ENCODE results near the gene HNRNPA3.
"Not testable (repeated sequence)": the region's sequence is repeated elsewhere in the genome, so short reads cannot be mapped to it uniquely, and the experiment has no call there.

The HNRNPA3 gene

DNA sequence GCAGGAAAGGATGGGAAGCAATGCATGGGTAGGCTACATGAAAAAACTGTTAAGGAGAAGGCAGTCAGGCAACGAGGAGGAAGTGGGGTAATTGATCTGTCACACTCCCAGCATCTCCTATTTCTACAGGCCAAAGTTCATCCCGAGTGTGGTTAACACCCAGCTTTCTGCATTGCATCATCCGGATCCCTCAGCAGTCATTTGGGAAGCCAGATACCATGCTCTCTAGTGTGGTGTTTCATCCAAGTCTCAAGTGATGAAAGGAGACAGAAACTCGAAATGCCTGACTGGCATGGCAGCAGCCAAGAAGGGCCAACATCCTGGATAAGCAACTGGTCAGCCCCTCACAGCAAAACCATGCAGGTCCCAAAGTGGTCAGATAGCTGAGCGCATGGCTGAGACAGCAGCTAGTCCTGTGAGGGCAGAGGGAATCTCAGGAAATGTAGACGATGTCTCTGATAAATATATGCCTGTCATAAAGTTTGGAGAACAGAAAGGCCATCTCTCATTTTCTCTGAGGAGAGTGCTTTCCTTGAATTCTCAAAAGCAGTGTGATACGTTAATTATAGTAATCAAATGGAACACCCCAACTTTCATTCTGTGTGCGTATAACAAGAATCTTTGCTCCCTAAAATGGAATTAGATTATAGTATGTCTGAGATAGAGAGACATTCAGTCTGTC lies 24.8 kb upstream of the HNRNPA3 start:
- in situ Hi-C loops (cut with MboI; ENCODE audit: low sequenced_read_pairs): no loop called here

DNA sequence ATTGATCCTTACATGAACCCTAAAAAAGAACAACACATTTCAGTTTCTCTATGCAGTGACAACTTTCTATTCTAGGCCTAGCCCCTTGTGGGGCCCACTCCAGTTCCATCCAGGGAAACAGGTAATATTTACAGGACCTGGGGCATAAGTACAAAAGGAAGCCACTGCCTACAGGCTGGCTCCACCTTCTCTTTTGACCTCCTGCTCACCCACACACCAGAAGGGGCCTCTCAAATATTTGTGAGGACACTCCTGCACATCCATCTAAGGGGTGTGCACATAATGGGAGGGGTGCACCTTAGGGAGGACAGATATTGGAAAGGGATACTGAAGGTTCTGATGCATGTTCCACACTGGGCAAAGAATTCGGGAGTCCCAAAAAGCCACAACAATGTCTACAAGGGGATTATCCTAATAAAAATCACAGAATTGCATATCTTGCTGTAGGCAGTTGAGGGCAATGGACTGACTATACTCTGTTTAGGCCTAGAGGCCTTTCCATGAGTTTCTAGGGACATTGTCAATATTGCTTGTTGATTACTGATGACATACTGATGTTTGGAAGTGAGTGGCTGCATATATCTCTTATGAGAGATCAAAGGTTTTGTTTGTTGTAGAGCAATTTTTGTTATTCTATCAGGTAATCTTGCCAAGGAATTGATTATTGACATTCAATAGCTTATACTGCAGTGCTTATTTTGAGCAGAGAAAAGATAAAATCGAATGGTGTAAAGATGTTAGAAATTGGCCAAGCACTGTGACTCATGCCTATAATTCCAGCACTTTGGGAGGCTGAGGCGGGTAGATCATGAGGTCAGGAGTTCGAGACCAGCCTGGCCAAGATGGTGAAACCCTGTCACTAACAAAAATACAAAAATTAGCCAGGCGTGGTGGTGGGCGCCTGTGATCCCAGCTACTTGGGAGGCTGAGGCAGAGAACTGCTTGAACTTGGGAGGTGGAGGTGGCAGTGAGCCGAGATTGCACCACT lies 23.8 kb upstream of the HNRNPA3 start:
- in situ Hi-C loops (cut with MboI; ENCODE audit: low sequenced_read_pairs): no loop called here

DNA sequence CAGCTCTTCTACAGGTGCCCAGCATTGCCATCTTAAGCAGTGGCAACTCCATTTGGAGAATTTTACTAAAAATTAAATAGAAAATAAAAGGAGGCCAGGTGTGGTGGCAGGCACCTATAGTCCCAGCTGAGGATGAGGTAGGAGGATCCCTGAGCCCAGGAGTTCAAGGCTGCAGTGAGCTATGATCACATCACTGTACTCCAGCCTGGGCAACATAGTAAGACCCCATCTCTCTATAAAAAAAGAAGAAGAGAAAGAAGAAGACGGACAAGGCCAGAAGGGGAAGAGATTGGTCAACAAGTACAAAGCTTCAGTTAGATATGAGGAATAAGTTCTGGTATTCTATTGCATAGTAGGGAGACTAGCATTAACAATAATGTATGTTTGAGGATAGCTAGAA lies 21.7 kb upstream of the HNRNPA3 start:
- in situ Hi-C loops (cut with MboI; ENCODE audit: low sequenced_read_pairs): no loop called here

DNA sequence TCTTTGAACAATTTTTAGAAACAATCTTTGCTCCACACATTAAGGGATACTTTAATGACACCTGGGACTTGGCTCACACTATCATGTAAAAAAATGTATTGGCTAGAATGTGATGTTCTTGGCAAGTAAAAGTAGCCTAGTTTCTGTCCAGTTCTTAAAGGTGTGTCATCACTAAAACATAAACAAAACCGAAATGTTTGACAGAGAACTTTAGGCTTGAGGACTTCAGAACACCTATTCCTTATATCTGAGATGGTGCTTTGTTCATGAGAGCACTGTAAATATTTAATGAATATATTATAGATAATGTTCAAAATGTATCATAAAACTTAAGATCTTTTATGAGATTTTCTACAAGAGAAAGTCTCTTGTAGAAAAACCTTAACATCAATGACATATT lies 19.8 kb upstream of the HNRNPA3 start:
- in situ Hi-C loops (cut with MboI; ENCODE audit: low sequenced_read_pairs): no loop called here

DNA sequence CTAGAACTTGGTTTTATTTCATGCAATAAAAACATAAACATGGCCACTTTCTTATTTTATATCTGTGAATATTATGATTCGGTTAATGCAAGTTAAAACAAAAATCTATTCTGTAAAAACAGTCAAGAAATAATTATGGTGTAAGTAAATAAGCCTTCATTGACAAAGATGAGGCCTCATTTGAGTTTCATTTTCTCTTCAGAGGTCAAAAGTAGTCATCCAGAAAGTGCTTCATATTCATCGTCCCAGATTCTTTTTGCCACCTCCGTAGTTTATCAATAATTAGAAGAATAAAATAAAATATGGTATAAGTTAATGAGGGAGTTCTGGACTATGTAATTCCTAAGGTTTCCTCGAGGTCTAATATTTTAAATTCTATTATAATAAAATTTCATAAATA lies 19.4 kb upstream of the HNRNPA3 start:
- in situ Hi-C loops (cut with MboI; ENCODE audit: low sequenced_read_pairs): no loop called here

DNA sequence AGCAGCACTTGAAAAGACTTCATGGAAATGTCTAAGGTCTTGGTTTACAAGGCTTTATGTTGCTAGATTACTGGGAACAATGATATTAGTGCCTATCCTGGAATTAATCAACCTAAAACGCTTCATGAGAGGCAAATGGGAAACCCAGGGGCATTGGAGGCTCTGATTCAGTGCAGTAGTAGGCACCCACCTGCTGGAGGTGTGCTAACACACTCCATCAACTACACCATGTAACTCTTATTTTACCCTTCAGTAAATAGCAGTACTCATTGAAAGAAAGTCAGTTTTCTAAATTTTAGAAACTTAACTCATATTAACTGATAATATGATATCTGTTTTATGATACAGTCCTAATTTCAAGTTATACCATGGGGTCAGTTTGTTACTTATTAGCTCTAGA lies 17.4 kb upstream of the HNRNPA3 start:
- in situ Hi-C loops (cut with MboI; ENCODE audit: low sequenced_read_pairs): no loop called here

DNA sequence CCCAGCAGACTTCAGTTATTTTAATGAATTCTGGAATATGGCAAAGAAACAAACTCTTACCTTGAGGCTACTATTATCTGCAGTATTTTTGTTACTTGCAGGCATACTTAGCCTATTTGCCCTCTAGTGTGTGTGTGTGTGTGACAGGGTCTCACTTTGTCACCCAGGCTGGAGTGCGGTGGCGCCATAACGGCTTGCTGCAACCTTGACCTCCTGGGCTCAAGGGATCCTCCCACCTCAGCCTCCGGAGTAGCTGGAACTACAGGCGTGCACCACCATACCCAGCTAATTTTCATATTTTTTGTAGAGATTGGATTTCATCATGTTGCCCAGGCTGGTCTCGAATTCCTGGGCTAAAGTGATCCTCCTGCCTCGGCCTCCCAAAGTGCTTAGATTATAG lies 12.2 kb upstream of the HNRNPA3 start:
- in situ Hi-C loops (cut with MboI; ENCODE audit: low sequenced_read_pairs): not testable (repeated sequence)

DNA sequence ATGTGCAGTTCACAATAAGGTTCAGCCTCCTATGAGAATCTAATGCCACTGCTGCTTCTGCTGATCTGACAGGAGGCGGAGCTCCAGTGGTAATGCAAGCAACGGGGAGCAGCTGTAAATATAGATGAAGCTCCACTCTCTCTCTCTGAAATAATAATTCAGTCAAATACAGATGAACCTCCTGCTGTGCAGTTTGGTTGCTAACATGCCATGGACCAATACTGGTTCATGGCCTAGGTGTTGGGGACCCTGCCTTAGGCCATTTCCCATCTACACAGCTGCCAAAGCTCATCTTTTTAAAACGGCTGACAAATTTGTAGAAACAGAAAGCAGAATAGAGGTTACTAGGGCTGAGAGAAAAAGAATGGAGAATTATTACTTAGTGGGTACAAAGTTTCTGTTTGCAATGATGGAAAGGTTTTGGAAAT lies 10.7 kb upstream of the HNRNPA3 start:
- in situ Hi-C loops (cut with MboI; ENCODE audit: low sequenced_read_pairs): no loop called here

DNA sequence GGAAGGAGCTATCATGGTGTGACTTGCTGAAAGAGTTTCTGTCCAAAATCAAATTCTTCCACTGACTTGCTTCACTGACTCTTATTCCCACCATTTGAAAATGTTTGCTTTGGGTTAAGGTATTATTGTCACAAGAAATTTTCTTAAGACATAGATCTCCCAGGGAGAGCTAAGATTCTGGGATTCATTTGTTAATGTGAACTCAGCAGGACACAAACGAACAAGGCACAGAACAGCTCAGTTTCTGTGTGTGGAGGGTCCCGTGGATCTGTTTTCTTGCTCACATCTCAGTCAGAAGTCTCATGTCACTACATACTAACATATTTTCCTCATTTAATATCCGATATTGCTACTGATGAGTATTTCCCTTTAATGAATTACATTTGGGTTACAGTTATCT lies 8.2 kb upstream of the HNRNPA3 start:
- in situ Hi-C loops (cut with MboI; ENCODE audit: low sequenced_read_pairs): no loop called here

DNA sequence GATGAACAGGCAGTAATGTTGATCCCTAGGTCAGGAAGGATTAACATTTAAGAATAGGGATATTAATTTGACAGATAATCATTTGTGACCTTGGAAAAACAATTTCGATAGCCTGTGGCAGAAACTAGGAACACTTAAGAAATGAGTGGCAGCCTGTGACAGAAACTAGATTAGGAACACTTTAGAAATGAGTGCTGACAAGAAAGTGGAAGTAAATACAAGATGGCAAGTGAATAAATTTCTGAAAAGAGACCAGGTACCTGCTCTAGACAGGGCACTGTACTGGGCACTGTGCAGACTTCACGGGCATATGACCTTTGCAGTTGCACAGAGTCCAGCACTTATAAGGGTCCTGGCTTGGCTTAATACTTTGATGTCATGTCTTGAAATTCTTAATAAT lies 5.5 kb upstream of the HNRNPA3 start:
- in situ Hi-C loops (cut with MboI; ENCODE audit: low sequenced_read_pairs): no loop called here

DNA sequence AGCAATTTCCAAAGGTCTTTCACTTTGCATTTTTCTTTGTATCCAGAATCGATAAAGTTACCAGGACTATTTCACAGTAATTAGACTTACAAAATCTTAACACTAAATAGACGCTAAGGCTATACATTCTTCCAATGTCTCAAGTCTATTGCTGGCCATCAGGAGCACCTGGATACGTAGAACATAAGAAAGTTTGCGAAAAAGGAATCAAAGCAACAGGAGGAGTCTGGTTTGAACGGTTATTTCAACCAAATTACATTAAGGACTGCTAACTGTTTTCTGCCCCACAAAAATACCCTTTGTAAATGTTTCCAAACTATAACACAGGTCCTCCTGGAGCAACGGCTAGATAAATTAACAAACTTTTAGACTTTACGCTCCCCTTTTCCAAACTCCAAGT lies 1.4 kb upstream of the HNRNPA3 start:
- in situ Hi-C loops (cut with MboI; ENCODE audit: low sequenced_read_pairs): no loop called here

DNA sequence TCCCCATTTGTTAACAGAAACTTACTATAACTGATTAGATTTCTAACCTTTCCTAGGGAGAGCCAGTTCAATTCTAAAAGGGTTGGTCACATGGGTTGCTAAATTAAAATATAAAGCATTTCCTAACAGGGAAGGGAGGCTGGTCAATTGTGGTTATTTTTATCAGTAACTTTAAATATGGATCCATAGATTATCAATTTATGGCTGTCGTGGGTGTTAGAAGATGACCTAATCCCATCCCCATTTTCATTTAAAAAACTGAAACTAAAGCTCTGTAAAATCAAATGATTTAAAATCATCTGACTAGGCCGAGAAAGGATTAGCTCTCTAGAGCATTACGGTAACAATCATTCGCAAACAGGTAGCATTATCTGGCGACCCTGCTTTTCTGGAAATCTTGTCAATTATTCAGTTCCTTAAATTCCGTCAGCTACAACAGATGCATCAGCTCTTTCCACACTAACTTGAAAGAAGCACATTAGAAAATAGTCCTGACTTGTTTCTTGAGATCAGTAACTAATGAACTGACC lies 953 bp upstream of the HNRNPA3 start:
- in situ Hi-C loops (cut with MboI; ENCODE audit: low sequenced_read_pairs): no loop called here

DNA sequence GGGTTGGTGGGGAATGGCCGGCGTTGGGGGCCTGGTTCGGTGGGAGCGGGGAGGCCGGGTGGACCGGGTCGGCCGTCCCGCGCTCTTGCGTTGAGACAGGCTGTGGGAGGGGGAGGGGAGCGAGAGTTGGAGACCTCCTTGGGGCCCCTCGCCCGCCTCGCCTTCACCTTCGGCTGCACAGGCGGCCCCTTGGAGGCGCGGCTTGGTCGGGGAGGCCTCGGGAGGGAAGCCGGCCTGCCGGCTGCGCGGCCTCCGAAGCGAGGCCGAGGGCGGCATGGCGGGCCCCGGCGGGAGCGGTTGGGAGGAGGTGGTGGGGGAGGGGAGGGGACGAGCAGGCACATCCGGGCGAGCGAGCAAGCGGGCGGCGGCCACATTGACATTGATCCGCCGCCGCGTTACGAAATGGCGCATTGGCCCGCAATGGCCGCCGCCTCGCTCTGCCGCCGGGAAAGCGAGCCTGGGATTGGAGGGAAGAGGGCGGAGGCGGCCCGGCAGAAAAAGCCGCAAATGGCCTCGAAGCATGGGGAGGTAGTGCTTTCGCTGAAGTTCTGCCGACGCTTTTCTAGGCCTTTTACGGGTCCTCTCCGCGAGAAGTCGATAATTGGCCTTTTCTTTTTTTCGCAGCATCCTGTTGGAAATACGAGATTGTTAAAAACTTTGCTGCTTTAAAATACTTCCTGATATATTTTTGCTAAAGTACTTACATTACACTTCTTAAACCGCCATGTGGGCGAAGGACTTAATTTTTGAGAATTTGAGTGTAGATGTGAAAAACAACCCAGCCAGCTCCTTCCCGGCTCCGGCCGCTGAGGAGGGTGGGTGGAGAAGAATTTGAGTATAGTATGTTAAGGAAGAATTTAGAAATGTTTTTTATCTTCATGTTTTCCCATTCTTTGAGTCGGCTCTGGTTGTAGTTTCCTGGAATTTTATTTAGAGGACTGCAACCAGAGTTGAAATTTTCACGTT lies 580 bp downstream of the HNRNPA3 start:
- in situ Hi-C loops (cut with MboI; ENCODE audit: low sequenced_read_pairs): no loop called here

DNA sequence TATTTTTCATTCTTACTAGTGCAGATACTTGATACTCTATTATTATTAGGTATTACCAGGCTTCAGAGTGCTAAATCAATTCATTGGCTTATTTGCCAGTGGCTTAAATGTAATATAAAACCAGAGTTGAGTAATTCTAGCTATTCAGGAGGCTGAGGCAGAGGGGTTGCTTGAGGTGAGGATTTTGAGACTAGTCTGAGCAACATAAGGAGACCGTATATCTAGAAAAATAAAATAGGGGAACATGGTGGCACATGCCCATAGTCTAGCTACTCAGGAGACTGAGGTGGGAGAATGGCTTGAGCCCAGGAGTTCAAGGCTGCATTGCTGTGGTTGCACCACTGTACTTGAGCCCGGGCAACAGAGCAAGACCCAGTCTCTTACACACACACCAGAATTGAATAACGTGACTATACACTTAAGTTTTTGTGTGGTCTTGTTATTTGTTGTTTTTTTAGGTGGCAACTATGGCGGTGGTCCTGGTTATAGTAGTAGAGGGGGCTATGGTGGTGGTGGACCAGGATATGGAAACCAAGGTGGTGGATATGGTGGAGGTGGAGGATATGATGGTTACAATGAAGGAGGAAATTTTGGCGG lies 4.8 kb downstream of the HNRNPA3 start:
- in situ Hi-C loops (cut with MboI; ENCODE audit: low sequenced_read_pairs): no loop called here

DNA sequence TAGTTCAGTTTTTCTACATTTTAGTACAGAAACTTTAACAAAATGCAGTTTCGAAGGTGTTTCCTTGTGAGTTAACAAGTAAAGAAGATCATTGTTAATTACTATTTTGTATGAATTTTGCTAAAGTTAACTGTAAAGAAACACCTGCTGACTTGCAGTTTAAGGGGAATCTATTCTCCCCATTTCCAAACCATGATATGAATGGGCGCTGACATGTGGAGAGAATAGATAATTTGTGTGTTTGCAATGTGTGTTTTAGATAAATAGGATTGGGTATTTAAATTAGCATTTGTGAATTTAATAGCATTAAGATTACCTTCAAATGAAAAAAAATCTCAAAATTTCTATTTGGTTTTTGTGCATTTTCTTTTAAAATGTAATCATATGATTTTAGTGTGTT lies 7.2 kb downstream of the HNRNPA3 start:
- in situ Hi-C loops (cut with MboI; ENCODE audit: low sequenced_read_pairs): not testable (repeated sequence)

DNA sequence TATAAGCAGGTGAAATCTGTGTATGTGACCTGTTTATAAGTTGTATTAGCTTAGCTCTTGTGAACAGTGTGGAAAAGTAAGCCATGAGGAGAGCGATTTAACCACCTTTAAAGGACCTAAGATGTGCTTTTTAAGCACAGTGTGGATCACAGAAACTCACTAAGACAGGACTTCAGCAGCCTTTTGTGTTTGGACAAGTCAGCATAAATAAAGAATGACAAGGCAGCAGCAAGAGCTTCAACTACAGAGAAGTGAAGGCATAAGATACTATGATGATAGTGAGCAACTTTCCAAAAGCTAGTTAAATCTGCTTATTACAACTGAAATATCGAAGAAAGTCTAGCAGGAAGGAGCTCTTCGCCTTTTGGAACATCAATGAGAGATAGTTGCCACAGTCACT lies 8.9 kb downstream of the HNRNPA3 start:
- in situ Hi-C loops (cut with MboI; ENCODE audit: low sequenced_read_pairs): no loop called here

DNA sequence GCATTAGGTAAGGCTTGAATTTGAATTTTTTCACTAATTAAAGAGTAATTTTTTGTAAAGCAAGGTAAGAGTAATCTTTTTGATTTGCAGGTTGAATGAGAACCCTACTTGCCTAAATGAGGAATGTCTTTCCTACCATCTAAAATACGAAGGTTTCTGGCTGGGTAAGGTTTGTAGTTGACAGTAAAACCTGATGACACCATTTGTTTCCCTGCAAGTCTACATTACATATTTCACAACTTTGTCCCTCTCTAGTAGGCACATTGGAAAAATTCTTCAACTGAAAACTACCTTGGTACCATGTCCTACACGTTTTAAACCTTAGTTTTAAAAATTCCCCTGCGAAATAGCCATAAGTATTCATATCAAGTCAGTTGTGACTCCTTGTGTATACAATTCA lies 9.4 kb downstream of the HNRNPA3 start:
- in situ Hi-C loops (cut with MboI; ENCODE audit: low sequenced_read_pairs): no loop called here

DNA sequence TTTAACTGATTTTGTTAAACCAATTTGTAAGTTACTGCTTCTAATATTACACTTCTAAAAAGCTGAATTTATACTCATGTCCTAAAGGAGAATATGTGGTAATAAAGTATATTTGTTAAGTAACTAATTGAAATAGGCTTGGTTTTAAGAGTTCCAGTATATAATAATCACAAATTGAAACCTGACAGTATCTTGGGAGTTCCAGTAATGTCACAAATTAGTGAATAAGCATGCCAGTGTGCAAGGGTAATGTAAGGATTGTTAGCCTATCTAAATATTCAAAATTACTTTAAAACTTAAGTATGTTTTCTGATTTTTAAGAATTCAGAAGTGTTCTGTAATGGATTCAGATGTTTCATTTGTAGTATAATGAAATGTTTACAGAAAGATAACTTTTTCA lies 10.8 kb downstream of the HNRNPA3 start:
- in situ Hi-C loops (cut with MboI; ENCODE audit: low sequenced_read_pairs): not testable (repeated sequence)

DNA sequence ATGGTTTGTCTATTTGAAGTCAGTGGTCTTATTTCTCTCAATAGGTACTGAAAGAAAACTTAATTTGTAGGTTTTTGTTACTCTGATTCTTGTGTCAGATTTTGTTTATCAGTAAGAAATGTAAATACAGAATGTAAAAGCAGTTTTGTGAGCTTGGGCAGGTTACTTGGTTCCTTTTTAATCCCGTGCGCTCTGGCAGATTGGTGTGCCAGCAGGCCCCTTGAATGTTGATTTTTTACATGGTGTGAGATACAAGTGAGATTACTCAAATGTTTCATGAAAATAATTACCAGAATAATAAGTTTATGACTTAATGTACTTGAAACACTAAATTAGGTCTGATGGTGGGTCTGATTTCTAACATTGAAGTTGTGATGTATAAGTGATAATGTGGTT lies 13.4 kb downstream of the HNRNPA3 start:
- in situ Hi-C loops (cut with MboI; ENCODE audit: low sequenced_read_pairs): no loop called here

DNA sequence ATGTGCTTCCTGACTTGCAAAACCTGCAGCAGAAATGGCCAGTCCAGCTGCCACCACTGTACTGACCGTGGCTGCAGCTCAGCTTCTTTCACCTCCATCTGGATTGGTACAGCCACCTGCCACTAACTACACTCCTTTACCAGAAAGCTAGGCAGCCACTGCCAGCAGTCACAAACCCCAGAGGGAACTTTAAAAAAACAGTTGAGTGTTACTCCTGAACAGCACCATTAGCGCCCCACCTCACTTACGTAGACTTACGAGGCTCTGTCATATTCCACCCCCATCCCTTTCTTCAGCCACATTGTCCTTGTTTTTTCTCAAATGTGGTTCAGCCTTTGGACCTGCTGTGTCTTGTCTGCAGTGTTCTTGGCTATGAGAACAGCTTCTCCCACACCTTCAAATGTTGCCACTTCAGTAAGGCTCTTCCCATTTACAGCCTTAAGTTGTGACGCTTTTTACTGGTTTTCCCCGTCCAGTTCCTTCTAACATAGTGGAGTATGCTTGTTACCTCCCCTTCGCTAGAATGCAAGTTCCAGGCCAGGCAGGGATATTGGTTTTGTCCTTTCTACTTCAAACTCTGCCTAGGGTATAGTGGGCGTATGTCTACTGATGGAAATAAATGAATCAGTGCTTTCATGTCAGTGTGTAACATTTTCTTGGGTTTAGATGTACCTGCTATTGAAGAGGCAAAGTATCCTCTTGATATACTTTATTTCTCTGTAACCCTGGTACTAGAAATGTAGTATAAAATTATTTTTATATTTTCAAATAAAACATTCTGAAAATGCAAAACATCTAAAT lies 17.0 kb downstream of the HNRNPA3 start:
- in situ Hi-C loops (cut with MboI; ENCODE audit: low sequenced_read_pairs): no loop called here

All from HL-60/S4 treated with phorbol 12-myristate 13-acetate at 8.2 ng/mL for 4 days and 3 days (cell line).